ENCODE data around the gene CAMK2G. TPM values are rescaled to one million over a fixed set of nuclear protein-coding genes. Genes with fewer than 3 reads are reported as not detected.
"Not testable (repeated sequence)": the region's sequence is repeated elsewhere in the genome, so short reads cannot be mapped to it uniquely, and the experiment has no call there.

Gene CAMK2G
- total RNA-seq, 1 donor from 2014 or later: 31.7 TPM

DNA sequence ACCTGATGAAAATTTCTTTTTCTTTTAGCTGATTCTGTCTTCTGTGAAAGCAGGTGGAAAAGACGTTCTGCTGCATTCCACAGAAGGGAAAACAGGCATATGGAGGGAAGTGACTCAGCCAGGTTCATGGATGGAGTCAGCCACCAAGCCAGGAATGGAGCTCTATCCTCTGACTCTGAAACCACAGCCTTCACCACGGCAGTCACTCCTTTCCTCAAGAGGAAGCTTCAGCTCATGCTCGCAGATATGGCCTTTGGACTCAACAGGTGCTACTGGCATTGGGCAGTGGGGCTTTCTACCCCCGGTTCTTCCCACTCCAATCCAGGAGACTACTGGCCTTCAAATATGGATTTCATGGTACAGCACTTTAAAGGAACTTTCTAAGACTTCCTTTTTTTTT, 25.1 kb upstream of the CAMK2G start:
- Mint-ChIP-seq H3K4me3 (ENCODE audit: unreplicated experiment) (no peak overlapping the region), H3K4me1 (ENCODE audit: low read depth) (peaks cover 33% of the 10 kb centered on the region), H3K36me3 (ENCODE audit: low read depth) (no peaks in the 10 kb centered on the region), H3K27ac (ENCODE audit: unreplicated experiment) (peak overlapping the region; percentile 72), H3K9me3 (ENCODE audit: low read depth) (no peaks in the 10 kb centered on the region), H3K27me3 (ENCODE audit: low read depth) (no peaks in the 10 kb centered on the region)
- DNase-seq (ENCODE audit: low spot score): no peak
- TF ChIP-seq, protein P1, sequence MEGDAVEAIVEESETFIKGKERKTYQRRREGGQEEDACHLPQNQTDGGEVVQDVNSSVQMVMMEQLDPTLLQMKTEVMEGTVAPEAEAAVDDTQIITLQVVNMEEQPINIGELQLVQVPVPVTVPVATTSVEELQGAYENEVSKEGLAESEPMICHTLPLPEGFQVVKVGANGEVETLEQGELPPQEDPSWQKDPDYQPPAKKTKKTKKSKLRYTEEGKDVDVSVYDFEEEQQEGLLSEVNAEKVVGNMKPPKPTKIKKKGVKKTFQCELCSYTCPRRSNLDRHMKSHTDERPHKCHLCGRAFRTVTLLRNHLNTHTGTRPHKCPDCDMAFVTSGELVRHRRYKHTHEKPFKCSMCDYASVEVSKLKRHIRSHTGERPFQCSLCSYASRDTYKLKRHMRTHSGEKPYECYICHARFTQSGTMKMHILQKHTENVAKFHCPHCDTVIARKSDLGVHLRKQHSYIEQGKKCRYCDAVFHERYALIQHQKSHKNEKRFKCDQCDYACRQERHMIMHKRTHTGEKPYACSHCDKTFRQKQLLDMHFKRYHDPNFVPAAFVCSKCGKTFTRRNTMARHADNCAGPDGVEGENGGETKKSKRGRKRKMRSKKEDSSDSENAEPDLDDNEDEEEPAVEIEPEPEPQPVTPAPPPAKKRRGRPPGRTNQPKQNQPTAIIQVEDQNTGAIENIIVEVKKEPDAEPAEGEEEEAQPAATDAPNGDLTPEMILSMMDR (IDR thresholded peaks at IDR 0.05): no peak

DNA sequence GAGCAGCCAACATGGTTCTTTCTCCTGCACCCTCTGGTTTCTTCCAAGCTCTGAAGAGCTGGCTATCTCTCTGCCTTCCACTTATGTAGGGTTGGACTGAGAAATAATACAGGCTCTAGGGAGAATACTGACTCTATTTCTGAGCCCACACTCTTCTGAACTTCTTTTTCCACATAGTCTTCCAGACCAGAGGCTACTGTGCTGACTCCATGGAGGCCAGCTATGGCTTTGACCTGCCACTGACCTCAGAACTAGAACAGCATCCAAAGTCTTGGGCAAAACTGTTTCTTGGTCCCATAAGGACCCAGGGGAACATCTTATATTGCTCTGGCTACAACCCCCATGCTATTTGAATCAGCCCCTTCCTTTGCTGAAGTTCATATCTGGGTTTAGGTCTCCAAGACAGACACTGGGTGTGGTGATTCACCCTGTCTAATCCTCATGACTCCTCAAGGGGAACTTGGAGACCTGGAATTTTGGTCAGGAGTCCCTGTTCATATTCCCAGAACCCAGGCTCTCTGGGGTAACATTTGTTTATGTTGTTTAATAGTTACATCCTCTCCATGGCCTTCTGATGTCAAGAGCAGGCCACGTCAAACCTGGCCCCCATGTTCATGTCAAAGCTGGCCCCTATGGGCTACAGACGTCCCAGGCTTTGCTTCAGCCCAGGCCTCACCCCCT, 24.5 kb upstream of the CAMK2G start:
- no peaks in the 10 kb centered on the region for H3K27me3 Mint-ChIP-seq (ENCODE audit: low read depth)
- no peak overlapping the region for H3K4me3 Mint-ChIP-seq (ENCODE audit: unreplicated experiment)
- TF ChIP-seq, protein P1 (IDR thresholded peaks at IDR 0.05): no peak
- no peaks in the 10 kb centered on the region for H3K9me3 Mint-ChIP-seq (ENCODE audit: low read depth)
- peak overlapping the region; percentile 72 for H3K27ac Mint-ChIP-seq (ENCODE audit: unreplicated experiment)
- DNase-seq (ENCODE audit: low spot score): no peak
- H3K4me1 Mint-ChIP-seq (ENCODE audit: low read depth): peaks cover 38% of the 10 kb centered on the region
- H3K36me3 Mint-ChIP-seq (ENCODE audit: low read depth): no peaks in the 10 kb centered on the region

DNA sequence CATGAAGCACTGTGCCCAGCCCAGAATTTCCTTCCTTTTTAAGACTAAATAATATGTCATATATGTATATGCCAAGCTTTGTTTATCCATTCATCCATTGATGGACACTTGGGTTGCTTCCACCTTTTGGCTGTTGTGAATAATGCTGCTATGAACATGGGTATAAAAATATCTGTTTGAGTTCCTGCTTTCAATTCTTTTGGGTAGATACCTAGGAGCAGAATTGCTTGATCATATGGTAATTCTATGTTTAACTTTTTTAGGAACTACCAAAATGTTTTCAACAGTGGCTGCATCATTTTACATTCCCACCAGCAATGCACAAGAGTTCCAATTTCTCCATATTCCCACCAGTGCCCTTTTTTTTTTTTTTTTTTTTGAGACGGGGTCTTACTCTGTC, 23.3 kb upstream of the CAMK2G start:
- no peak overlapping the region for H3K4me3 Mint-ChIP-seq (ENCODE audit: unreplicated experiment)
- TF ChIP-seq, protein P1 (IDR thresholded peaks at IDR 0.05): no peak
- peaks cover 50% of the 10 kb centered on the region for H3K4me1 Mint-ChIP-seq (ENCODE audit: low read depth)
- no peak overlapping the region for H3K27ac Mint-ChIP-seq (ENCODE audit: unreplicated experiment)
- no peaks in the 10 kb centered on the region for H3K27me3 Mint-ChIP-seq (ENCODE audit: low read depth)
- DNase-seq (ENCODE audit: low spot score): no peak
- H3K9me3 Mint-ChIP-seq (ENCODE audit: low read depth): no peaks in the 10 kb centered on the region
- no peaks in the 10 kb centered on the region for H3K36me3 Mint-ChIP-seq (ENCODE audit: low read depth)

DNA sequence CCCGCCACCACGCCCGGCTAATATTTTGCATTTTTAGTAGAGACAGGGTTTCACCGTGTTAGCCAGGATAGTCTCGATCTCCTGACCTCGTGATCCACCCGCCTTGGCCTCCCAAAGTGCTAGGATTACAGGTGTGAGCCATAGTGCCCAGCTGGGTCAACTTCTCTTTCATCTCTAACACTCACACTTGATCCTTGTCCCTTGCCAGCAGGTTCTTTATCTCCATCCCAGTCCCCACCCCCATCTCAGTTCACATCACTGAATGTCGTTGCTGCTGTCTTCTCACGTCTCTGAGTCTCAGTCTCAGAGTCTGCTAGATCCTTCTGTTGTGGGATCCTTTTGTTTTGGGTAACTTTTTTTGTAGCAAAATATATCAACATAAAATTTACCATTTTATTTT, 21.0 kb upstream of the CAMK2G start:
- H3K27ac Mint-ChIP-seq (ENCODE audit: unreplicated experiment); H3K36me3 Mint-ChIP-seq (ENCODE audit: low read depth); H3K4me3 Mint-ChIP-seq (ENCODE audit: unreplicated experiment); H3K9me3 Mint-ChIP-seq (ENCODE audit: low read depth); H3K27me3 Mint-ChIP-seq (ENCODE audit: low read depth); DNase-seq (ENCODE audit: low spot score): not testable (repeated sequence)
- H3K4me1 Mint-ChIP-seq (ENCODE audit: low read depth): peaks cover 65% of the 10 kb centered on the region

DNA sequence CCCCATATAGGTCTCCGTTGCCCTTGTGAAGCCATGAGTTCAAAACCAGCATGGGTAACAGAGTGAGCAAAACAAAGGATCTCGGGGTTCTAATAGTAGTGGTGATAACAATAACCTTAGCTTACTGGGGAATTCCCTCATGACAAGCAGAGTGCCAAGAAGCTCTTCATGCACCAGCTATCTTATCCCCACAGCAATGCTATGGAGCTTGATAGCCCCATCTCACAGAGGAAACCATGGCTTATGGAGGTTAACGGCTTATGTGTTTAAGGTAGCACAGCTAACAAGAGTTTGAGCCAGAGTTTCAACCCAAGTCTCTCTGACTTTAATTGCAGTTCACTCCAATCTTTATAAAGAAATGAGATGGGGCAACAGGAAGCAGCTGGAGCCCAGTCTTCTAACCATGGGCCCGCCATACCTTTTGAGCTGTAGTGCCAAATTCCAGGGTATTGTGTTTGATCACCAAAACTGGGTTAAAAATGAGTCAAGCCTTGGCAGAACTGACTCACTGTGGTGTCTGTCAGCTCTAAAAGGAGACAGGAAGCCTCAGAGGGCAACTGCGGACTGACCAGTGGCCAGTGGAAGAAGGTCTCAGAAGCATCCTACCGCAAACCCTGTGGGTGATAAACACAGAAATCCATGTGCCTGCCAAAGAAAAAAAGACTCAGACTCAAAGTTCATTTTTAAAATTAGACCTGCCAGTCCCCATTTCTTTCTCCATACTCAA, 20.1 kb upstream of the CAMK2G start:
- Mint-ChIP-seq H3K27me3 (ENCODE audit: low read depth) (no peaks in the 10 kb centered on the region), H3K36me3 (ENCODE audit: low read depth) (no peaks in the 10 kb centered on the region), H3K4me1 (ENCODE audit: low read depth) (peaks cover 63% of the 10 kb centered on the region), H3K27ac (ENCODE audit: unreplicated experiment) (peak overlapping the region; percentile 88), H3K9me3 (ENCODE audit: low read depth) (no peaks in the 10 kb centered on the region), H3K4me3 (ENCODE audit: unreplicated experiment) (no peak overlapping the region)
- DNase-seq (ENCODE audit: low spot score): no peak
- TF ChIP-seq, protein P1 (IDR thresholded peaks at IDR 0.05): no peak
